Fibroblast of mammary gland (primary cell): ENCODE measurements around the gene EEFSEC.

ENCODE experiments used
- DNase-seq: peaks from one replicate; pipeline ENCODE4 v3.0.0-alpha.2; 2010; ENCODE audit warnings: low read depth
- H3K4me3 ChIP-seq: 2 replicates; pipeline ENCODE4 v1.5.1; 2011; ENCODE audit warnings: low read depth, mild to moderate bottlenecking, low read length, moderate library complexity; ENCODE audit not compliant: control insufficient read depth
- TF ChIP-seq, protein P1 (sequence below): conservative IDR thresholded peaks from 2 replicates; pipeline ENCODE4 v1.5.1; 2011; ENCODE audit warnings: low read depth, low read length, inconsistent platforms; ENCODE audit not compliant: control insufficient read depth, insufficient read depth

The EEFSEC gene

GRCh38 chr3:128358156-128358895, 205.0 kb downstream of the EEFSEC start:
- TF ChIP-seq, protein P1, sequence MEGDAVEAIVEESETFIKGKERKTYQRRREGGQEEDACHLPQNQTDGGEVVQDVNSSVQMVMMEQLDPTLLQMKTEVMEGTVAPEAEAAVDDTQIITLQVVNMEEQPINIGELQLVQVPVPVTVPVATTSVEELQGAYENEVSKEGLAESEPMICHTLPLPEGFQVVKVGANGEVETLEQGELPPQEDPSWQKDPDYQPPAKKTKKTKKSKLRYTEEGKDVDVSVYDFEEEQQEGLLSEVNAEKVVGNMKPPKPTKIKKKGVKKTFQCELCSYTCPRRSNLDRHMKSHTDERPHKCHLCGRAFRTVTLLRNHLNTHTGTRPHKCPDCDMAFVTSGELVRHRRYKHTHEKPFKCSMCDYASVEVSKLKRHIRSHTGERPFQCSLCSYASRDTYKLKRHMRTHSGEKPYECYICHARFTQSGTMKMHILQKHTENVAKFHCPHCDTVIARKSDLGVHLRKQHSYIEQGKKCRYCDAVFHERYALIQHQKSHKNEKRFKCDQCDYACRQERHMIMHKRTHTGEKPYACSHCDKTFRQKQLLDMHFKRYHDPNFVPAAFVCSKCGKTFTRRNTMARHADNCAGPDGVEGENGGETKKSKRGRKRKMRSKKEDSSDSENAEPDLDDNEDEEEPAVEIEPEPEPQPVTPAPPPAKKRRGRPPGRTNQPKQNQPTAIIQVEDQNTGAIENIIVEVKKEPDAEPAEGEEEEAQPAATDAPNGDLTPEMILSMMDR = no peak
- no peak overlapping the region for H3K4me3 ChIP-seq
- DNase-seq = no peak

DNA sequence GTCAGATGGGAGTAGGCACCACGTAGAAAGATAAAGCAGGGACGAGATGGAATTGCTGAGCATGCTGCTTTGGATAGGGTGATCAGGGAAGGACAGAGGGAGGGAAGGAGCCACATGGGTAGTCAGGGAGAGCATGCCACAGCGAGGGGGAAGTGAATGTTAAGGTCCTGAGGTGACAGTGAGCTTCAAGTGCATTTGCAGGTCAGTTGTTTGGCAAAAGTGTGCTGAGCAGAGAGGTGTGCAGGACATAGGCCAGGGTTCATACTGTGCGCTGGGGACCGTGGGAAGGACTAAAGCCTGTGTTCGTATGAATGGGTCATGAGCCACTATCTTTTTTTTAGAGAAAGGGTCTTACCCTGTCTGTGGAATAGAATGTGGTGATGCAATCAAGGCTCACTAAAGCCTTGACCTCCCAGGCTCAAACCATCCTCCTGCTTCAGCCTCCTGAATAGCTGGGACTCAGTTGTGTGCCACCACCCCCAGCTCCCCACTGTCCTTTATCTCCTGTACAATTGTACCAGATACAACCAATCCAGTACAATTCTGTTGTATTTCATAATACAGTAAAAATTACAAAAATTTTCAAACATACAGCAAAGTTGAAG, 205.9 kb downstream of the EEFSEC start:
- TF ChIP-seq, protein P1 = no peak
- no peak for DNase-seq
- no peak overlapping the region for H3K4me3 ChIP-seq

DNA sequence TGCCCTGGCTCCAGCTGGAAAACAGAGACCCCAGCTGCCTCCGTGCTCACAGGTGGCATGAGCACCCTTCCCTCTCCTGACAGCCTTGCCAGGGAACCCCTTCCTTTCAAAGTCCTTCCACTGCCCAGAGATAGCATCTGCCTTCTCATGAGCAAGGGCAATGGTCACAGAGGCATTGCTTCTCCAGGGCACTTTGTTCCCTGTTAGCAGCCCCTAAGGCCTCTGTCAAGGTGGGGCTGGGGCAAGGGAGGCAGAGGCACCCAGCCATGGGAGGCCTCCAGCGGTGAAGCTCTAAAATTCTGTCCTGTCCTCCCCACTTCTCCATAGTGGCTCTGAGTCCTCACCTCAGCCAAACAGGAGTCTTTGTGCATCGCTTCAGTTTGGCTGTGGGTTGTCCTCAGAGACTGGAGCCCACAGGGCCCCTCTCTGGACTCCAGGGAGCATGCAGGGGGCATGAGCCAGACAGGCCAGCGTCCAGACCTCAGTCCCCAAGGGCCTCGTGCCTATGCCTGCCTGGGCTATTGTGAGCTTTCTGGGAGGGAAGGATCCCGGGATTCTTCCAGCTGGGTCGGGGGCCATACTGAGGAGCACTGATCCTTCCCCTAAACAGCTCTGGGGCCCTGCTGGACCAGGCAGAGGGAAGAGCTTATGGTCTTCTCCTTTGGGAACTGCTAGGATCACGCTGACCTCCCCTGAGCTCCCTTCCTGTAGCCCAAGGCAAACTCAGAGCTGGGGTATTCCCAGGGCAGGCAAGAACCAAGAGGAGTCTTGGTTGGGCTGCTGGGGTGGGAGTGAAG, 206.8 kb downstream of the EEFSEC start:
- TF ChIP-seq, protein P1 = no peak
- no peak for DNase-seq
- no peak overlapping the region for H3K4me3 ChIP-seq

GRCh38 chr3:128360705-128361271, 207.5 kb downstream of the EEFSEC start:
- DNase-seq = no peak
- H3K4me3 ChIP-seq = no peak overlapping the region
- TF ChIP-seq, protein P1 = no peak

DNA sequence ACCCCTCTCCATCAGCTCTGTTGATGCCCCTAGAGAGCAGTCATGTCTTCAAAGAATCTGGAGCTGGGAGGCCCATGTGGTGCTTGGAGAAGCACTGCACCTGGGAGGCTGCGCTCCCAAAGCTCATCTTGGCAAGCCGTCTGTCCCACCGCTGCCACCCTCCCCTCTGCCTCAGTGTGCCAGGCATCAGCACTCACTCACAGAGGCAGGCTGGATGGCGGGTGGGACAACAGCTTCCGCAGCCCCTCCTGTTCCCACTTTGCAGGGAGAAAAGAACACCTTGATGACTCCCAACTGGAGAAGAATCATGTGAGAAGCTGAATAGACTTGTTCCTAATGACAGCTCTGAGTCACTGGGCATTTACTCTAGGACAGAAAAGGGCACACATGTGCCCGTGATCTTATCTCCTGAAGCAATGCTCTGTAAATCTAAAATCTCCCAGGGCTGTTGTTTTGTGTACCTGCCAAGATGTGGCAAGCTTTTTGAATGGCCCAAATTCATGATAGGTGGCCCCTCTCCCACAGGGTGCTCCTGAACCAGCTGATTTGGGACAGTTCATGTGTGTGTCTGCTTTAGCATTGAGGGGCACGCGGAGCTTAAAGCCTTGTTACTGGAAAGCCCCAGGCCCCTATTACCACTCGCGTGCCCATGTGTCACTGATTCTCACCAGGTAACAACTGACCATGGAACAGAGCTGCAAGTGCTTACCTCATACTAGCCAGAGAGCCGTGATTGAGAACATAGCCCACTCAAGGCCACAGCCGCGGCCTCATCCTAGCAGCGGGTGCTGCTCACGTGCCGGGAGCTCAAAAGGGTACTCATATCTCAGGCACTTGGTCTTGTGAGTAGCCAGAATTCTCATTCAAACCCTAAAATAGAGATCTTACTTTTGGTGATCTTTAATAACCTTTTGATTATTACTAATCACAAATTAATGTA, 209.0 kb downstream of the EEFSEC start:
- H3K4me3 ChIP-seq = no peak overlapping the region
- TF ChIP-seq, protein P1 = no peak
- DNase-seq = no peak

- no peak for DNase-seq
- TF ChIP-seq, protein P1 = no peak
- H3K4me3 ChIP-seq = no peak overlapping the region
Measured at GRCh38 chr3:128364291-128364690, 211.0 kb downstream of the EEFSEC start.
